ENCODE data around the gene GRIP1.

DNA sequence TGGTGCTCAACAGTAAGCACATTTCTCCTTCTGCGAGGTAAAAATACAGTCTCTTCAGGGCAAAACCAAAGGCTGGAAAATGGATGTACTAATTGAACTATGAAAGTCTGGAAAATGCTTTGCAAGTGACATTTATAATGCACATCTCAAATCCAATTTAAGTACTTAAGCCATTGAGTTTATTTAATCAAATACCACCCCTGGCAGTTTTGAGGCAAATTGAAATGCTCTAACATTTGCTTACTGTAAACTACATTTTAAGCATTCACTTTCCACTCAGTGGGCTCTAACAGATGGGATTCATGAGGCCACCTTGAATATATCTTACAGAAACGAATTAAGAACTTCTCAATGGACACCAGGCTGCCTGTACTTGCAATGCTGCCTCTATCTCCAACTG is 306.9 kb downstream of the GRIP1 start:
- TF ChIP-seq HCFC1 (IDR thresholded peaks at IDR 0.05; ENCODE audit: low read length) (no peak), DPF2 (IDR thresholded peaks at IDR 0.05) (no peak), NFIC (IDR thresholded peaks at IDR 0.05; ENCODE audit: low read depth, low read length) (no peak), PML (IDR thresholded peaks at IDR 0.05; ENCODE audit: low read length) (no peak), EZH2 (IDR thresholded peaks at IDR 0.05; ENCODE audit: borderline replicate concordance, control insufficient read depth, low read depth, low read length) (no peak), ETV6 (conservative IDR thresholded peaks at IDR 0.05 in 1 of 2, IDR thresholded peaks at IDR 0.05 in 1 of 2; ENCODE audit: borderline replicate concordance in 1 of 2, low read depth in 1 of 2) (no peak), ZNF24 (IDR thresholded peaks at IDR 0.05) (no peak), YY1 (IDR thresholded peaks at IDR 0.05; ENCODE audit: low read depth, low read length) (no peak), HDAC2 (IDR thresholded peaks at IDR 0.05) (no peak), EGR1 (IDR thresholded peaks at IDR 0.05; ENCODE audit: borderline replicate concordance in 1 of 2, low read depth in 2 of 2, low read length in 2 of 2) (no peak), ZNF274 (IDR thresholded peaks at IDR 0.05; ENCODE audit: insufficient read depth, insufficient read length) (no peak), ZNF384 (IDR thresholded peaks at IDR 0.05; ENCODE audit: borderline replicate concordance, low read depth, low read length) (no peak)

Data from GM12878 (cell line).